GM19397 (cell line): ENCODE results near the gene PSMB7.

Experiments used
- ATAC-seq: cut with Tn5 transposase; IDR thresholded peaks from one replicate; pipeline ENCODE4 v1.9.1; 2021; ENCODE audit warnings: mild to moderate bottlenecking, moderate library complexity; ENCODE audit not compliant: unreplicated experiment

PSMB7 gene

DNA sequence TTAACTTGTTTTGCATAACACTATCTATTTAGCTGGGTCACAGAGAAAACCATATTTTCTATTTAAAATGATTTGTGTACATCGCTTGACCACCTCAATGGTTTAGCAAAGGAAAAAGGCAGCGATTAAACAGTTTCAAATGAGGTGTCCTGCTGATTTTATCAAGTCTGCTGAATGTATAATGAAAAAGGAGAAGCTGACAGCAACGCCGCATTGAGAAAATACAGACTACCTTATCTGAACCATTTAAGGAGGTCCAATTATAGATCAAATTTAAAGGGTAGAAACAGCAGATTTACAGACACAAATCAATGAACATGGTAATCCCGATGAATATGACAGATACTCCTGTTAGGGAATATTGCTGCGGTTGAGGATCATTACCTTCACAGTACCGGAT lies 29.6 kb downstream of the PSMB7 start:
- no peak for ATAC-seq

DNA sequence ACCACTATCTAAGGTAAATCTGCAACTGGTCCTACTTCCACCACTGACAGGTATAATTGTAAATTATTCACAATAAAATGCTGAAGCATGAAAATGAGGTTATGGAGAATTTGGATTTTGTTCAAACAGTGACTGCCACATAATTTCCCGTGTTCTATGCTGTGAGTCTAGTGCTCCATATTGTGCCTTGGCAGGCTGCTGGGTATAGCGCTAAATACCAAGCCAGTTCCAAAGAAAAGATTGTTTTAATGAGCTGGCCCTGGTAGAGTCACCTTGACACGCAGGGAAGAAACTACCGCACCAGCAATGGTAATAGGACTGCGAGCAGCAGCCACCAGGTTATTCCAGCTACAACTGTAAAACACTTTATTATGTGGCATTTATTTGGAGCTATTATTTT lies 30.4 kb downstream of the PSMB7 start:
- no peak for ATAC-seq

DNA sequence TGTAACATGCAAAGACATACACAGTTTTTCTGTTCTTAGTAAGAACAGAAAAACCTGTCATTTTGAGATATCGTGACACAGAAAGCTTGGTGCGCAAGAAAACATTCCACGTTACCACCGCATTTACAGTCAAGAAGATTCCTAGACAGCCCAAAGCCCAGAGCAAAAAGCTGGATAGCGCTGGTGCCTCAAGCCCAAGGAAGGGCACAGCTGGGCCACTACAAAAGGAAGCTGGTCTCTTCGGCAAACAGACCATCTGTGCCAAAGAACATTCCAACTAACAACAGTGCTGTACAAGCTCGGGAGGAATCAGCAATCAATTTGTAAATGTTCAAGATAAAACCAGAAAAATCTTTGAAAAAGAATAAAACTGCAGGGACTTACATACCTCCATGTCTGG lies 31.0 kb downstream of the PSMB7 start:
- ATAC-seq: no peak

DNA sequence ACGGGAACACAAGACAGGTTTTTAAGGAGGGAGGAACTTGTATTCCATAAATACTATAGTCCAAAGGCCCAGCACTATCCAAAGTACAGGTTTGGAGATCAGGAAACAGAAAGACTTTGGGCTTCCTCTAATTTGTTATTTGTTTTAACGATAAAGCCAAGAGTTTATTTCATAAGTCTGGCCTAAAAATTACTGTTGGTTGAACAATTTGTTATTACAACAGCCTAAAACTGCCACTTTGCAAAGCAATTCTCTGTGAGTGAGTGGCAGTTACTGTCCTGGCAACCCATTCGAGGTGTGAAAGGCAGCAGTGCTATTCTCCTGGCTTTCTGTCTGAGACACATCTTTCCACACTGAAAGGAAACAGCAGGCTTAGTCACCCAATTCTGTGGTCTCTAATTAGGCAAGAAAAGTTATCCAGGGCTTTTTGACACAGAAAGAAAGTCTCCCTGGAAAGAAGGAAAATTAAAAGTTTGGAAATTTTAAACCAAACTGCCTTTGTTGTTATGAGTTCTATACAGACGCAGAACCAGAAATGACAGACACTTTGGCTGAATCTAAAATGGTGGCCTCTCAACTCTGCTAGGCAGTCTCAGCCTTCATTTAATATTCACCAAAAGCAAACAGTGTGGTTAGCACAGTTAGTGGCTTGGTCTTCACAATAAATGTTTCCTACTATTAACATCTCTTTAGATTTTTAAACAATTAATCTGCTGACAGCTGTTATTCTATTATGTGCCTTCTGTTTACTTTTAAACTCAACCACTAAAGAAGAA lies 33.9 kb downstream of the PSMB7 start:
- no peak for ATAC-seq

DNA sequence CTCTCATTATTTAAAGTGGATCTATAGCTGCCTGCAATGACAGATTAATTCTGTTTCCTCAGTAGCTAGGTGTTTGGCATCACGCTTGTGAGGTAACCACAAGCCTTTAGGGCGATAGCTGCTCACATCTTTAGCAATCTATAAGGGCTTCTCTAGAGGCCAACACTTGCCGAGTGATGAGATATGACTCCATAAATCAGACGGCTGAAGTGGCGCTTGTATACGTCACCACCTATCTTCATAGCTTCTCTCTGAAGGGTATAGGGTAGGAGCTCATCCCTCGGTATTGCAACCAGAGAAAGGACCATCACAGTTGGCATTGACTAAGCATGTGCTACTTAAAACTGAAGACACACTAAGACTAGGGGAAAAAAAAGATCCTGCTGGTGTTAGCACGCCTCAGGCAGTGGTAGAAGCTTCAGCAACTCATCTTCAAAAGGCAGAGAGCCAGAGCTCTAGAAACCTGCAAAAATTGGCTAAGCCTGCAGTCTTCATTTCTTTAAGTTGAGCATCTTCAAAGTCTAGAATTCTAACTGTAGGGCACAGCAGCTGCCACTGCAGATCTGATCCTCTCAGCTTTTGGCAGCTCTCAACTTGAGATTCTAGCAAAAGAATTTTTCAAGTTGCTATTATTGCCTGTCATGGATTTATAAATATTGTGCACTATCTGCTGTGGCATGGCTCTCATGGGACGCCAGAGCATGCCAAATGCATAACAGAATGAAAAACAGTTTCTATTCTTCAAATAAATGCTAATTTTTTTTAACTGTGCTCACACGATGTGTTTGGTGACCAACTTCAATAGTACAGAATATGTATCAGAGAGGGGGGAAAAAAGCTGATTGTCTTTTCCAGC lies 37.5 kb downstream of the PSMB7 start:
- no peak for ATAC-seq

DNA sequence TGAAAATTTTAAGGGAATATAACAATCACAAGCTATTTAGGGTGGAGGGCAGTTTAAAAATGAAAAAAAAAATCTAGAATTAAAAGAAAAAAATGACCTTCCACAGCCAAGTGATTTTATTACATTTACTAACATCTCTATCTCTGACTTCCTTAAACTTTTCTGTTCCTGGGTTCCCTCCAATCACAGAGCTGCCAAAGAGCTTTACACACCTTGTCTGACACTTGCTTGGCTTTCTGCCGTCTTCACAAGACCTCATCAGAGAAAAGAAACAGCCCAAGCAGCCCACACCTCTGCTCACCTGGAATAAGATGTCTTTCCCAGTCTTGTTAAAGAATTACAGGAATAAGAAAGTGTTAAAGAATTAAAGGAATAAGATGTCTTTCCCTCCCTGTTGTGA lies 38.9 kb downstream of the PSMB7 start:
- no peak for ATAC-seq

DNA sequence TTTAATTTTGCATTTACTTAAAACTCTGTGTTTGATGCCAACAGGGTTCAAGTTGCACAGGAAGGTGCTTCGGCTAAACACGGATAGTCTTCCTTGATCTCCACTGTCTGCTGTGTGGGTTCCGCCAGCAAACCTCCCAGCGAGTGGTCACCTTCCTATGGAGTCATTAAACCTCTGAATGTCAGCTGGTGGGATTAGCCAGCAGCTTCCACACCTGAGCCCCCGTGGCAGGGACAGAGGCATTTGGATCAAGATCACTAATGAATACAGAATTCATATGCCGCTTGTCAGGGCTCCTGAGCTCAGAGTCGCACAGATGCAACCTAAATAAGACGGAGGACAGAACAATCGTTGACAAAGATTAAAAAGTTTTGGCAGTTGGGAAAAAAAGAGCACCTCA lies 39.5 kb downstream of the PSMB7 start:
- ATAC-seq: no peak

DNA sequence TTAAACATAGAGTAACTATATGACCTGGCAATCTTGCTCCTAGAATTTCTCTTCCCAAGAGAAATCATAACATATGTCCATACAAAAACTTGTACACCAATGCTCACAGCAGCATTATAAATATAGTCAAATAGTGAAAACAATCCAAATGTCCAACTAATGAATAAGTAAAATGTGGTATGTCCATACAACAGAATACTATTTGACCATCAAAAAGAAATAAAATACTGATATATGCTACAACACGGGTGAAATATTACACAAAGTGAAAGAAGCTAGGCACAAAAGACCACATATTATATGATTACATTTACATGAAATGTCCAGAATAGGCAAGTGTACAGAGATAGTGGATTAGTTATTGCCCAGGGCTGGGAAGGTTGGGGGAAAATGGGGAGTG lies 41.4 kb downstream of the PSMB7 start:
- ATAC-seq: no peak

DNA sequence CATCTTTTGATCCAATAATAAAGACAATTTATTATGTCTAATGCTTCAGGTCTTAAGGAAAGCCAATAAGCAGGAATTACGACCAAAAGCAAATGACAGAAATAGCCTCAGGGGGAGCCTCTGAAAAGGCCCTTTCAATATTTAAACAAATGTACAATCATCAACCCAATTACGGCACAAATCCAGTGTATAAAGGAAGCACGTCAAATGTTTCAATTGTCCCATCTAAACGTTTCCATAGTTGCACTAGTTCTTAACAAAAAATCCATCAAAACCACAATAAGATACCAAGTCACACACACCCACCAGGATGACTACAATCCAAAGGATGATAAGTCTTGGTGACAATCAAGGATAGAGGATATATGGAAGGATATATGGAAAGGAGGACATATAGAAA lies 41.9 kb downstream of the PSMB7 start:
- ATAC-seq: no peak

DNA sequence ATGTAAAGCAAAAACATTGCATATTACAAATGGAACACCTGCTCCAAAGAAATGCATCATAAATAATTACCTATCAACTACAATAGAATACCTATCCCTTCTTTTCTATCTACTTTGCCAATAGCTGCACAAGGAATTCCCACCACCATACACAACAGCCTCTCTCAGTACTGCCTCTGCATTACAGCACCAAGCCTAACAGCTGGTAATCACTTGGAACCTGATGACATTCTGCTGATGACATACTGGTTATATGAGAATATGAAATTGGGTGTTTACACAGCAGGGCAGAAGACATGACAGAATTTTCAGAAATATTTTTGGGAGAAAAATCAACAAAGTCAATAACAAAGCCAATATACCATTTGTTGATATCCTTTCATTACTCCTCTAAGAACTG lies 43.2 kb downstream of the PSMB7 start:
- no peak for ATAC-seq

DNA sequence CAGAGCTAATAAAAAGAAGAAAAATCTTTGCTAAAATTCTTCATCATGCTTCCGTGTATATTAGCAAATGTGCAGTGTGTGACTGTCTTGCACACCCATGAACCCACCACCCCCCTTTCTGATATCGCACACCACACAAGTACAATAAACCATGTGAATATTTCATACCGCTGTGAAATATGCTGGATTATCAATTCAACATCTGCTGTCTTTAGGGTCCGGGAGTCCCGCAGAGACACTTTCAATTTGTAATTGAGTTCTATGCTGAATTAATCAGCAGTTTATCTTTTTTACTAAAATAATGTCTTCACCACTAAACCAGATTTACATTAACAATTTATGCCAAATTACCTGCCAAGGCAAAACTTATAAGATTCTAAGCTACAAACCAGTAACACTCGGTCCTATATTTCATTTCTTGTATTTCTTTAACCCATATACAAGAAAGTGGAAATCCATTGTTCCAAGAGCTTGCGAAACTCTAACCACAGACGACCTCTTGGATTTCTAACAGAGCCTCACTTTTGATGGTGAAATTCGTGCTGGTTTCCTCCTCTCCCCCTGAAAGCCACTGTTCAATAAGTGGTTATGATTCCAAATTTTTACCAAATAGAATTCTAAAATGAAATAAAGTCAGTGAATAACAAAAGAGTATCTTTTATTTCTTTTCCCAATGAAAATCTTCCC lies 44.2 kb downstream of the PSMB7 start:
- no peak for ATAC-seq

DNA sequence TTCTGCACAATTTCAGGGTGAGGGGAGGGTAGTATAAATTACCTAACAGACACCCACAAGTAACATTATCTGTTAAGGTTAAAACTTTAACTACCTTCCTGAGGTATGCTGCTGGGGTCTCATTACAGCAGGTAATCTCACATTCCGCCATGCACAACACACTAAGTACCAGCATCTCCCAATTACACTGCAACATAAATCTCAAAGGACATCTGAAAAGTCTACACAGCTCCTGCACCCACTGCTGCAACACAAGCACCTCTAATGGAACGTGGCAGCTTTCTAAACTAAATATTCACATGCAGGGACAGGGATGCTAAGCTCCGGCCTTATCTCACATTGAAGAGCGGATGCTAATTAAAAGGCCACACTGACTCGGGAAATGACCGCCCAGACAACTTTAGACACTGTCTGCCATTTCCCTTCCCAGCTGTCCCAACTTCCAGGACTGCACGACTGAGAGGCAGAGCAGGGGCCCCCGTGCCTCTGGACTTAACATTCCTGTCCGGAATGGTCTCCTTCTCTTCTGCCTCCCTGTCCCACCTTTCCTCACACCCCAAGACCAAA lies 45.9 kb downstream of the PSMB7 start:
- ATAC-seq: no peak

DNA sequence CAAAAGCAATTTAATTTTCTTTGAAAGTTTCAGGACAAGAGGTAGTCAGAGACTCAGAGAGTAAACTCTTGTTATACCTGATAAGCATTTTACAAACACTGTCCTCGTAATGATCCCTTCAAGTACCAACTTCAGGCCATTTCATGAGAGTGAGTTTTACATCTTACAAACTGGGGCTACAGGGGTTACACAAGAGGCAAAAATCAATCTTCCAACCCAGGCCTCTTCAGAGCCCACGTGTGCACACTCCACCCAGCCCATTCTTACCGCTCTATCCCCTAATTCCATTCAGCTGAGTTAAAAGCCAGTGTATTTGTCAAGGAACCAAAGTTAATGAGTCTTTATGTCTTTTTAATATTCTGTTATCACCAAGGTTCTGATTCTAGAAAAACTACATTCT lies 46.5 kb downstream of the PSMB7 start:
- ATAC-seq: no peak

DNA sequence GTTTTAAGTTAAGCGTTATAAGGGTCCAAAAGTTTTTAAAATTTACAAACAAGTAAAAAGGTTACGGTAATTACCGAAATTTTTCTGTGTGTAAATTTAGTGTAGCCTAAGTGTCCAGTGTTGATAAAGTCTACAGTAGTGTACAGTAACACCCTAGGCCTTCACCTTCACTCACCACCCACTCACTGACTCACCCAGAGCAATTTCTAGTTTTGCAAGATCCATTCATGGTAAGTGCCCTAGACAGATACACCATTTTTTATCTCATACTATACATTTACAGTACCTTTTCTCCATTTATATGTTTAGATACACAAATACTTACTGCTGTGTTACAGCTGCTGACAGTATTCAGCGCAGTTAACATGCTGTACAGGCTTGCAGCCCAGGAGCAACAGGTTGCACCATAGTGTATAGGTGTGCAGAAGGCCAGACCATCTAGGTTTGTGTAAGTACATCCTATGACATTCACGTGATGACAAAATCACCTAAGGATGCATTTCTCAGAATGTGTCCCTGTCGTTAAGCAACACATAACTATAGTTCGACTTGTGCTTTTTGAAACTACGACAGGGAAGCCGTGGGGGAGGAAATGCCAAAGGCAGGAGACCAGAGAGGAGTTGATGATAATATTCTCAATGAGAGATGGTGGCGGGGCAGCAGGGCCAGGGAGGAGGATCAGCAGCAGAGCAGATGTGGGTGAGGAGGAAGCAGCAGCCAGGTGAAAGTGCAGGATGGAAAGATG lies 48.6 kb downstream of the PSMB7 start:
- no peak for ATAC-seq

DNA sequence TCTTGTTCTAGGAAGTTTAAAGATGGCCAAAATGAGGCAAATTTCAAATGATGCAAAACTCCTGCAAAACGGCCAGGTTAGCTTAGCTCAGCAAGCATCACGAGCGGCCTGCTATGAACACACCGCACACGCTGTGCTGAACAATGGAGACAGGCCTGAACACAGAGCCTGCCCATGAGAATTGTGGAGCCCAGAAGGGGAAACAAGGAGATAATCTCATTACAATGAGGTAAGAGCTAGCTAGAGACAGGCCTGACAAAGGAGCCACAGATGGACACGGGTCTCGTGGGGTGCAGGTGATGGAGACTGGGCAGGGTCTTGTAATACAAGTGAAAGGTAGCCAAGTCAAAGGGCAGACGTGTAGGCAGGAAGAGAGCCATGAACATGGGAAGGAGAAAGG lies 50.2 kb downstream of the PSMB7 start:
- no peak for ATAC-seq

DNA sequence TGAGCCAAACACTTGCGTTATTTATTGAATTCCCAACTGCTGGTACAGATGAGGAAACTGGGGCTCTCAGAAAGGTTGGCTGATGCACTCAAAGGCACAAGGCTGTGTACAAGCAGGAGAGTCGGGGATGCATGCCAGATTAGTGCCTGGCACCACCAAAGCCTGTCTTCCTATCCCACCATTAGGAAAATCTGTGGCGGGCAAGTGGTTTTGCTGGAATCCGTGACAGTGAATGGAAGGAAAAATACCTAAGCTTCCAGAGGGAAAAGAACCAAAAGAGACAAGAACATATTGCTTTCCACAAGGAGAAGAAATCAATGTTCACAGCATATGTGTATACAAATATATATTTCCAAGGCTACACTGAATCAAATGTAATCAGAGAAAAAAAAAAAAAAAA lies 51.1 kb downstream of the PSMB7 start:
- ATAC-seq: no peak

DNA sequence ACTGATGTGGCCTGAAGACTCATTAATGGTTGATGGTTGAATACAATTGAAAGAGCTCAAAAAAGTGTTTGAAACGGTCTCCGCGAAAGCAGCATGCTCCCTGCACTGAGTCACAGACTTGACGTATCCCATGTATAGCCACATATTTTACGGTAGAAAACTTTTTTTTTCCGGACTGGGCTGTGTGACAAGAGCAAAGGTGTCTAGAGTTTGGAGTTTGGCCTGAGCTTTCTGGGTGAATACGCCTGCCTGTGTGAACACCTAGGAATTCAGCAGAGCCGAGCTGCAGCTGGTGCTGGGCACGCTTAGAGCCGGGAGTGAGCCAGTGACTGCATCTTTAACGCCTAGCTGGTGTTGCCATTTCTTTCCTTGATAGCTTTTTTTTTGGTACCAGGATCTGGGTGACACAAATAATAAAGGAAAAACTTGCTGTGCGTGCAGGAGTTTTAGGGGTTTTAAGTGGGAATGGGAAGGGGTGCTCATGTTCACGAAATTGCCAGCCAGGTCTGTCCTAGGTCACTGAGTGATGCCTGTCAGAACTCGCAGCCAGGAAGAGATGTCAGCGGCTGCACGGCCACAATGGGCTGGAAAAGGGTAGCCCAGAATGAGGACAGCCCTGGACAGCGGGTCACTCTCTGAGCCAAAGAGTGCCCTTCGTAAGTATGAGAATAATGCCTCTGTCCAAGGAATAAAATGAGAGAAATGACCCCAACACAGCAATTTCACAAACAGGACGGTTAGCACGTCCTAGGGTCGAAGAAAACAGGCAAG lies 51.7 kb downstream of the PSMB7 start:
- no peak for ATAC-seq

DNA sequence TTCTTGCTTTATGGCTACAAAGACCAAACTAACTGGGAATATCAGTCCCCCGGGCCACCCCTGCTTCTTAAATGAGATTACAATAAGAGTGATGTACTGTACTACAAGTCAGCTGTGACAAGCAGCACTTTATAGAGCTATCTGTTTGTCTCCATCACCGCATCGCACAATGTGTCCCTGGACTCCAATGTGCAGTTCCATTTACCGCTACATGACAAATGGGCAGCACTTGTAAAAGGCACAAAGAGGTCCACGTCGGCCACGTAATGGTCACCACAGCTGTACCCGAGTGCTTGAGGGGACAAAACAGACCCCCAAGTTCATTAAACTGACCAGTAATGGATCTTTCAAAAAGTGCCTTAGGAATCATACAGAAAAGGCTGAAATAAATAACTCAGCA lies 54.1 kb downstream of the PSMB7 start:
- no peak for ATAC-seq

DNA sequence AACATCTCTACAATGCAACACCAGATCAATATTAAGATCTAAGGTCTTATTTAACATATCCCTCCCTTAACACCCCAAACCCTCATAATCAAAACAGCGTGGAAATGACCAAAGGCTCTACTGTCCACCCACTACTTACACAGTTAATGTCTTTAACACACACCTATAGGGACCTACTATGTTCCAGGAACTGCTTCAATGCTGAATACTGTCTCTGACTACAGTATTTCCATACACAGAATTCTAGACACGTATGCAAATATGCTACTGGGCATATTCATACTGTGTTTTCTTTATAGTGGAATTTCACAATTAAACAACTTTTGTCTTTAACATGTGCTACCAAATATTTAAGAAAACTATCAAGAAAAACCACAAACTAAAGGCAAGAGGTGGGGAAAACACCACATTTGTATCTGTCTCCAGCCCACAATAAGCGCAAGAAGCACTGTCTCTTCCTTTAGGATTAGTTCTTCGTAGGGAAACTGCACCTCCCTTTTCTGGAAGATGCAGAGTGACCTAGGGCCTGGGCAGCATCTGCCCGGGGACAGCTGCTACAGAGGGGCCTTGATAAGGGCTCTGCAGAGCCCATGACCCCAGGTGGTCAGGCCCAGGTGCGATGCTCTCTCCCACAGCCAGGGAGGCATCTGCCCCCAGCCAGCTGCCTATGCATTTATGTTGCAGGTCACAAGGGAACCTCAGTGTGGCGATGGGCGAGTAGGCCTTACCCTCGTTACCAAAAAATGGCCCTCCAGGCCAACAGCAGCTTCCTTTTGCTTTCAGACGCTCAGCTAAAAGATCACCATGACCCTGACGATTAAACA lies 55.2 kb downstream of the PSMB7 start:
- ATAC-seq: no peak
